A549 (cell line): ENCODE data around the gene CWF19L2. TPM values are rescaled to one million over a fixed set of nuclear protein-coding genes. Genes with fewer than 3 reads are reported as not detected.

ENCODE experiments used
- ATAC-seq, 2 experiments: fragments of 200-7000 bp in 1 of 2; fragments of >200 bp in 1 of 2; cut with Nextera tagmentation in 1 of 2; cut with Tn5 transposase in 1 of 2; 3 replicates each; pipeline versions ENCODE4 v1.8.0 to v1.9.1; 2018 to 2020; ENCODE audit warnings: mild to moderate bottlenecking in 1 of 2, moderate library complexity in 1 of 2
- CTCF ChIA-PET: fragments of 300-600 bp; sonication (Branson Sonifier 250); formaldehyde crosslinking; extraction: SDS; loops from one replicate; lab custom pipeline; 2021; ENCODE audit warnings: antibody characterized with exemption, inconsistent platforms; lab: Yijun Ruan, JAX
- POLR2A ChIA-PET: fragments of 350-600 bp; formaldehyde crosslinking; extraction: SDS; loops from one replicate; lab custom pipeline; 2021; ENCODE audit warnings: antibody characterized with exemption, inconsistent platforms; lab: Yijun Ruan, JAX
- DNase-seq, 2 experiments: peaks; one replicate each; pipeline versions ENCODE4 v3.0.0 to v3.0.0-alpha.2; 2011 to 2016; ENCODE audit warnings: low read depth in 1 of 2, low spot score in 1 of 2
- FAIRE-seq: peaks from 2 replicates; lab custom pipeline; 2011; peaks lifted over from hg19 to GRCh38; lab: Jason Lieb, UNC
- H3K27ac ChIP-seq, 2 experiments: fragments of >200 bp; sonication (Bioruptor Twin); formaldehyde crosslinking; 3 replicates each; pipeline ENCODE4 v1.5.1; 2016 to 2017
- H3K4me1 ChIP-seq: fragments of >200 bp; sonication (Bioruptor Twin); formaldehyde crosslinking; 3 replicates; pipeline ENCODE4 v1.6.1; 2016
- H3K4me2 ChIP-seq: fragments of >200 bp; sonication (Bioruptor Twin); formaldehyde crosslinking; 3 replicates; pipeline ENCODE4 v1.6.1; 2016
- H3K4me3 ChIP-seq: fragments of >200 bp; sonication (Bioruptor Twin); formaldehyde crosslinking; 3 replicates; pipeline ENCODE4 v1.5.1; 2016
- H3K9me3 ChIP-seq: fragments of >200 bp; sonication (Bioruptor Twin); formaldehyde crosslinking; 3 replicates; pipeline ENCODE4 v1.6.1; 2016
- BHLHE40 ChIP-seq: IDR thresholded peaks from 2 replicates; pipeline ENCODE4 v1.6.1; 2012; ENCODE audit warnings: low read depth, low read length, inconsistent platforms
- CBX2 ChIP-seq: fragments of 200-600 bp; sonication (generic); IDR thresholded peaks from 2 replicates; pipeline ENCODE4 v1.6.1; 2016; ENCODE audit warnings: low read depth, mild to moderate bottlenecking, borderline replicate concordance
- CEBPB ChIP-seq, 2 experiments: fragments of >200 bp in 1 of 2; sonication (Bioruptor Twin) in 1 of 2; formaldehyde crosslinking in 1 of 2; IDR thresholded peaks; 2 replicates each; pipeline ENCODE4 v1.6.1; 2012 to 2016
- CHD2 ChIP-seq: fragments of 150-350 bp; IDR thresholded peaks from 2 replicates; pipeline ENCODE4 v1.6.1; 2014; ENCODE audit warnings: low read length; ENCODE audit not compliant: partially characterized antibody
- ESRRA ChIP-seq: fragments of 150-350 bp; IDR thresholded peaks from 2 replicates; pipeline ENCODE4 v1.6.1; 2014; ENCODE audit warnings: mild to moderate bottlenecking, low read length, borderline replicate concordance
- HDAC2 ChIP-seq: fragments of 200-600 bp; sonication (generic); IDR thresholded peaks from 2 replicates; pipeline ENCODE4 v1.6.1; 2016
- HOXA7 ChIP-seq: fragments of 250-450 bp; sonication (Bioruptor Pico); IDR thresholded peaks from 2 replicates; pipeline ENCODE4 v1.5.0; 2020; ENCODE audit warnings: mild to moderate bottlenecking, moderate library complexity
- HOXB5 ChIP-seq: fragments of 250-450 bp; sonication (Bioruptor Pico); IDR thresholded peaks from 2 replicates; pipeline ENCODE4 v1.5.0; 2020; ENCODE audit warnings: mild to moderate bottlenecking, moderate library complexity
- KDM5A ChIP-seq: fragments of 200-600 bp; sonication (generic); IDR thresholded peaks from 2 replicates; pipeline ENCODE4 v1.6.1; 2016; ENCODE audit warnings: antibody characterized with exemption, mild to moderate bottlenecking
- MAZ ChIP-seq: fragments of 150-350 bp; IDR thresholded peaks from 2 replicates; pipeline ENCODE4 v1.6.1; 2014; ENCODE audit warnings: antibody characterized with exemption, low read depth, low read length, borderline replicate concordance
- MYC ChIP-seq: IDR thresholded peaks from 2 replicates; pipeline ENCODE4 v1.6.1; 2012; ENCODE audit warnings: mild to moderate bottlenecking, inconsistent platforms, low read length, improper control_type of control experiment, borderline replicate concordance
- RFX5 ChIP-seq: fragments of 450-650 bp; IDR thresholded peaks from 2 replicates; pipeline ENCODE4 v1.7.1; 2014; ENCODE audit warnings: antibody characterized with exemption, mild to moderate bottlenecking, moderate library complexity
- SMC3 ChIP-seq: fragments of >200 bp; sonication (Bioruptor Twin); formaldehyde crosslinking; IDR thresholded peaks from 3 replicates; pipeline ENCODE4 v1.6.1; 2018; ENCODE audit warnings: inconsistent platforms
- TP53 ChIP-seq: fragments of 250-450 bp; sonication (Bioruptor Pico); IDR thresholded peaks from 2 replicates; pipeline ENCODE4 v1.5.0; 2021; ENCODE audit warnings: mild to moderate bottlenecking, moderate library complexity
- ZC3H11A ChIP-seq: fragments of 450-650 bp; IDR thresholded peaks from 2 replicates; pipeline ENCODE4 v1.6.1; 2014; ENCODE audit warnings: antibody characterized with exemption, mild to moderate bottlenecking
- WGBS: methylation state at CpG from one replicate; pipeline ENCODE4 v1.1.6; 2017; ENCODE audit errors: missing lambda C conversion rate; 5-methylcytosine and 5-hydroxymethylcytosine counted together
- polyA plus RNA-seq, 4 experiments: library from polyadenylated mRNA; depleted of rRNA in 3 of 4; stranded (reverse); fragments of >200 nt; fragmentation: RNase III in 1 of 4; extraction: RNeasy Plus Mini Kit Qiagen cat#74134 plus additional on column Dnase treatment in 1 of 4; gene quantifications; 2 replicates in 3 of 4; 3 replicates in 1 of 4; pipeline ENCODE4 v1.2.3, GENCODE V29; 2011 to 2017
- TF ChIP-seq, protein P1 (sequence below): fragments of 250-450 bp; sonication (Bioruptor Pico); IDR thresholded peaks from 2 replicates; pipeline ENCODE4 v1.5.0; 2020; ENCODE audit warnings: low read depth, mild to moderate bottlenecking, moderate library complexity
- TF ChIP-seq, protein P2 (sequence below): fragments of >200 bp; sonication (Bioruptor Twin); formaldehyde crosslinking; IDR thresholded peaks from 3 replicates; pipeline ENCODE4 v1.6.1; 2016
- TF ChIP-seq, protein P3 (sequence below): IDR thresholded peaks from 2 replicates; pipeline ENCODE4 v1.6.1; 2012
- TF ChIP-seq, protein P4 (sequence below): IDR thresholded peaks from 2 replicates; pipeline ENCODE4 v1.6.1; 2012; ENCODE audit warnings: low read depth, borderline replicate concordance
- TF ChIP-seq, protein P5 (sequence below): IDR thresholded peaks from 2 replicates; pipeline ENCODE4 v1.6.1; 2012
- TF ChIP-seq, protein P6 (sequence below): fragments of 200-600 bp; sonication (generic); IDR thresholded peaks from 2 replicates; pipeline ENCODE4 v1.6.1; 2016; ENCODE audit warnings: antibody characterized with exemption, mild to moderate bottlenecking, moderate library complexity

The CWF19L2 gene
- polyA plus RNA-seq, 2 of the 4 experiments (the other 2 are of a cell fraction) = 5.4 to 5.8 TPM

DNA sequence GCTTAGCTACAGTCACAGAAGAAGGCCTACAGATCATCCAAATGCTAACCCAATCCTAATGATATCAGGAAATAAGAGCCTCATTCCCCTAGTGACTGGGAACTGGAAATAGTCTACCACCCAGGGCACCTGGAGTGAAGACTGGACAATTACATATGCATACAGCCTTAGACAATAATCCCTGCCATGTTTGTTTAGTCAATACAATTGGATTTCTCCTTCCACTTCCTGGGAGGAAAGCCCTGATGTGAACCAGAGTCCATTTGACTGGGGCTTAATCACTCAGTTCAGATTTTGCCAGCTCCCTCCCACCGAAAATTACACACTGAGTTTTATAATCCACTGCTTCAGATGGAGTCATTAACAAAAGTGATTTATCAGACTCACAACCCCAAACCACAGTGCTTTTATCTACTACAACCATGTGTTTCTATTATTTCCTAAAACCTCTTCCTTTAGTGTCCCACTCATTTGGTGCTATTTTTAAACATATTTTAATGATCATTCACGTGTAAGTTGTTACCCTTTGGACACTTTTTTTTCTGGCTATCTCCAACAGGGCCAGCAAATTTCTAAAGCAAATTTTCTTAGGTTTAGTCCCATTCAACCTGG, 29.9 kb downstream of the CWF19L2 start:
- H3K9me3 ChIP-seq = no peaks in the 10 kb centered on the region
- DNase-seq = no peak
- no peak for FAIRE-seq
- no peak for TF ChIP-seq MYC
- TF ChIP-seq HOXA7 (CRISPR knock-in tag) = no peak
- TF ChIP-seq ZC3H11A = no peak
- TF ChIP-seq, all 56 proteins: peak for 0
- ChIA-PET CTCF (no interaction called here), POLR2A (no interaction called here)
- Histone ChIP-seq H3K4me2 (no peak overlapping the region), H3K4me3 (no peak overlapping the region), H3K27ac (no peak overlapping the region), H3K4me1 (no peaks in the 10 kb centered on the region)
- WGBS = 90% methylated on average over 2 of the region's 2 CpGs
- no peak for ATAC-seq

DNA sequence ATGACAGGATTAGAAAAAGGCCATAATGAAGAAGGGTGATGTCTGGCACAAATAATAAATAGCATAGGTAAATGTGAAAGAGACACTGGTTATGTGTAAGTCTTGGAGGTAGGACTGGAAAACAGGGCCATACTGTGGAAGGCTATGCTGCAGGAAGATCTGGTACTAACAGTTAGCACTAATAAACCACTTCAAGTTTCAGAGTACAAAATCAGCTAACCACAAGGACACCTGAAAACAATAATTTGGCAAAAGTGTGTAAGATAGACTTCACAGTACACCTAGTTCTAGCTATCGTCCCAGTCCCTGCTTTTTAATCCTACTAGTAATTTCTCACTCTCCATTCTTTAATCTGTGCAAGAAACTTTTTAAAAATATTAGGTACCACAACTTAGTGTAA, 44.3 kb downstream of the CWF19L2 start:
- ChIA-PET CTCF (no interaction called here), POLR2A (no interaction called here)
- H3K4me1 ChIP-seq = peaks cover 7% of the 10 kb centered on the region; the same call in 1 of the 3 replicates
- no peak overlapping the region for H3K4me2 ChIP-seq
- TF ChIP-seq, protein P1, sequence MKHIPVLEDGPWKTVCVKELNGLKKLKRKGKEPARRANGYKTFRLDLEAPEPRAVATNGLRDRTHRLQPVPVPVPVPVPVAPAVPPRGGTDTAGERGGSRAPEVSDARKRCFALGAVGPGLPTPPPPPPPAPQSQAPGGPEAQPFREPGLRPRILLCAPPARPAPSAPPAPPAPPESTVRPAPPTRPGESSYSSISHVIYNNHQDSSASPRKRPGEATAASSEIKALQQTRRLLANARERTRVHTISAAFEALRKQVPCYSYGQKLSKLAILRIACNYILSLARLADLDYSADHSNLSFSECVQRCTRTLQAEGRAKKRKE = no peak
- TF ChIP-seq ESRRA = no peak
- TF ChIP-seq CEBPB (IDR thresholded peaks at IDR 0.05) = no peak
- TF ChIP-seq, protein P2, sequence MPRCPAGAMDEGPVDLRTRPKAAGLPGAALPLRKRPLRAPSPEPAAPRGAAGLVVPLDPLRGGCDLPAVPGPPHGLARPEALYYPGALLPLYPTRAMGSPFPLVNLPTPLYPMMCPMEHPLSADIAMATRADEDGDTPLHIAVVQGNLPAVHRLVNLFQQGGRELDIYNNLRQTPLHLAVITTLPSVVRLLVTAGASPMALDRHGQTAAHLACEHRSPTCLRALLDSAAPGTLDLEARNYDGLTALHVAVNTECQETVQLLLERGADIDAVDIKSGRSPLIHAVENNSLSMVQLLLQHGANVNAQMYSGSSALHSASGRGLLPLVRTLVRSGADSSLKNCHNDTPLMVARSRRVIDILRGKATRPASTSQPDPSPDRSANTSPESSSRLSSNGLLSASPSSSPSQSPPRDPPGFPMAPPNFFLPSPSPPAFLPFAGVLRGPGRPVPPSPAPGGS = no peak
- TF ChIP-seq, protein P3, sequence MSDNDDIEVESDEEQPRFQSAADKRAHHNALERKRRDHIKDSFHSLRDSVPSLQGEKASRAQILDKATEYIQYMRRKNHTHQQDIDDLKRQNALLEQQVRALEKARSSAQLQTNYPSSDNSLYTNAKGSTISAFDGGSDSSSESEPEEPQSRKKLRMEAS = no peak
- TF ChIP-seq TP53 = no peak
- no peak for TF ChIP-seq HOXB5 (CRISPR knock-in tag)
- TF ChIP-seq CHD2 = no peak
- no peak for TF ChIP-seq SMC3
- no peak for TF ChIP-seq ZC3H11A
- TF ChIP-seq, protein P4, sequence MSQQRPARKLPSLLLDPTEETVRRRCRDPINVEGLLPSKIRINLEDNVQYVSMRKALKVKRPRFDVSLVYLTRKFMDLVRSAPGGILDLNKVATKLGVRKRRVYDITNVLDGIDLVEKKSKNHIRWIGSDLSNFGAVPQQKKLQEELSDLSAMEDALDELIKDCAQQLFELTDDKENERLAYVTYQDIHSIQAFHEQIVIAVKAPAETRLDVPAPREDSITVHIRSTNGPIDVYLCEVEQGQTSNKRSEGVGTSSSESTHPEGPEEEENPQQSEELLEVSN = no peak
- TF ChIP-seq BHLHE40 = no peak
- TF ChIP-seq KDM5A = no peak
- TF ChIP-seq RFX5 = no peak
- no peak for TF ChIP-seq CBX2
- TF ChIP-seq, protein P5, sequence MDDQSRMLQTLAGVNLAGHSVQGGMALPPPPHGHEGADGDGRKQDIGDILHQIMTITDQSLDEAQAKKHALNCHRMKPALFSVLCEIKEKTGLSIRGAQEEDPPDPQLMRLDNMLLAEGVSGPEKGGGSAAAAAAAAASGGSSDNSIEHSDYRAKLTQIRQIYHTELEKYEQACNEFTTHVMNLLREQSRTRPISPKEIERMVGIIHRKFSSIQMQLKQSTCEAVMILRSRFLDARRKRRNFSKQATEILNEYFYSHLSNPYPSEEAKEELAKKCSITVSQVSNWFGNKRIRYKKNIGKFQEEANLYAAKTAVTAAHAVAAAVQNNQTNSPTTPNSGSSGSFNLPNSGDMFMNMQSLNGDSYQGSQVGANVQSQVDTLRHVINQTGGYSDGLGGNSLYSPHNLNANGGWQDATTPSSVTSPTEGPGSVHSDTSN = no peak
- TF ChIP-seq HDAC2 = no peak
- no peak for TF ChIP-seq MAZ
- TF ChIP-seq, protein P6, sequence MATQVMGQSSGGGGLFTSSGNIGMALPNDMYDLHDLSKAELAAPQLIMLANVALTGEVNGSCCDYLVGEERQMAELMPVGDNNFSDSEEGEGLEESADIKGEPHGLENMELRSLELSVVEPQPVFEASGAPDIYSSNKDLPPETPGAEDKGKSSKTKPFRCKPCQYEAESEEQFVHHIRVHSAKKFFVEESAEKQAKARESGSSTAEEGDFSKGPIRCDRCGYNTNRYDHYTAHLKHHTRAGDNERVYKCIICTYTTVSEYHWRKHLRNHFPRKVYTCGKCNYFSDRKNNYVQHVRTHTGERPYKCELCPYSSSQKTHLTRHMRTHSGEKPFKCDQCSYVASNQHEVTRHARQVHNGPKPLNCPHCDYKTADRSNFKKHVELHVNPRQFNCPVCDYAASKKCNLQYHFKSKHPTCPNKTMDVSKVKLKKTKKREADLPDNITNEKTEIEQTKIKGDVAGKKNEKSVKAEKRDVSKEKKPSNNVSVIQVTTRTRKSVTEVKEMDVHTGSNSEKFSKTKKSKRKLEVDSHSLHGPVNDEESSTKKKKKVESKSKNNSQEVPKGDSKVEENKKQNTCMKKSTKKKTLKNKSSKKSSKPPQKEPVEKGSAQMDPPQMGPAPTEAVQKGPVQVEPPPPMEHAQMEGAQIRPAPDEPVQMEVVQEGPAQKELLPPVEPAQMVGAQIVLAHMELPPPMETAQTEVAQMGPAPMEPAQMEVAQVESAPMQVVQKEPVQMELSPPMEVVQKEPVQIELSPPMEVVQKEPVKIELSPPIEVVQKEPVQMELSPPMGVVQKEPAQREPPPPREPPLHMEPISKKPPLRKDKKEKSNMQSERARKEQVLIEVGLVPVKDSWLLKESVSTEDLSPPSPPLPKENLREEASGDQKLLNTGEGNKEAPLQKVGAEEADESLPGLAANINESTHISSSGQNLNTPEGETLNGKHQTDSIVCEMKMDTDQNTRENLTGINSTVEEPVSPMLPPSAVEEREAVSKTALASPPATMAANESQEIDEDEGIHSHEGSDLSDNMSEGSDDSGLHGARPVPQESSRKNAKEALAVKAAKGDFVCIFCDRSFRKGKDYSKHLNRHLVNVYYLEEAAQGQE = no peak
- no peaks in the 10 kb centered on the region for H3K9me3 ChIP-seq
- DNase-seq (no peak), FAIRE-seq (no peak), ATAC-seq (no peak)
- H3K4me3 ChIP-seq = no peak overlapping the region
- no peak overlapping the region for H3K27ac ChIP-seq
- 97% methylated on average over 1 of the region's 1 CpG for WGBS
